Chondrocyte (in vitro differentiated cells): ENCODE results near the gene ADSS1. TPM values are rescaled to one million over a fixed set of nuclear protein-coding genes. Genes with fewer than 3 reads are reported as not detected.

Experiments
- DNase-seq: peaks from one replicate; pipeline ENCODE4 v3.0.0; 2021; ENCODE audit warnings: mixed read lengths, low spot score
- H3K27ac Mint-ChIP-seq: one replicate; pipeline ENCODE4 v1.8.0; 2021; ENCODE audit warnings: mild to moderate bottlenecking, moderate library complexity, mixed read lengths; ENCODE audit not compliant: unreplicated experiment
- H3K27me3 Mint-ChIP-seq: 2 replicates; pipeline ENCODE4 v1.8.0; 2021; ENCODE audit warnings: low read depth, mixed read lengths
- H3K36me3 Mint-ChIP-seq: 2 replicates; pipeline ENCODE4 v1.8.0; 2021; ENCODE audit warnings: low read depth, mixed read lengths
- H3K4me1 Mint-ChIP-seq: 2 replicates; pipeline ENCODE4 v1.8.0; 2021; ENCODE audit warnings: low read depth, mild to moderate bottlenecking, mixed read lengths
- H3K4me3 Mint-ChIP-seq: one replicate; pipeline ENCODE4 v1.8.0; 2021; ENCODE audit warnings: mild to moderate bottlenecking, moderate library complexity, mixed read lengths; ENCODE audit not compliant: unreplicated experiment
- H3K9me3 Mint-ChIP-seq: 2 replicates; pipeline ENCODE4 v1.8.0; 2021; ENCODE audit warnings: low read depth, mixed read lengths
- CTCF ChIP-seq: fragments of 200-600 bp; sonication (generic); IDR thresholded peaks from 2 replicates; pipeline ENCODE4 v1.5.0; 2021; ENCODE audit warnings: antibody characterized with exemption, mild to moderate bottlenecking, moderate library complexity
- total RNA-seq: library from RNA; stranded (reverse); gene quantifications from 3 replicates; pipeline ENCODE4 v1.2.1, GENCODE V29; 2021

ADSS1 gene
- total RNA-seq, 1 donor from 2014 or later = 7.1 TPM

- Mint-ChIP-seq H3K27me3 (no peaks in the 10 kb centered on the region), H3K4me3 (no peak overlapping the region), H3K9me3 (no peaks in the 10 kb centered on the region), H3K27ac (no peak overlapping the region), H3K4me1 (peaks cover 16% of the 10 kb centered on the region), H3K36me3 (peaks cover 13% of the 10 kb centered on the region)
- no peak for DNase-seq
- no peak for TF ChIP-seq CTCF
Measured at GRCh38 chr14:104719343-104719742, 4.7 kb upstream of the ADSS1 start.

GRCh38 chr14:104721505-104722431, 2.3 kb upstream of the ADSS1 start:
- H3K9me3 Mint-ChIP-seq = no peaks in the 10 kb centered on the region
- H3K4me1 Mint-ChIP-seq = peaks cover 25% of the 10 kb centered on the region
- H3K4me3 Mint-ChIP-seq = no peak overlapping the region
- TF ChIP-seq CTCF = no peak
- no peak overlapping the region for H3K27ac Mint-ChIP-seq
- H3K27me3 Mint-ChIP-seq = no peaks in the 10 kb centered on the region
- peaks cover 9% of the 10 kb centered on the region for H3K36me3 Mint-ChIP-seq
- DNase-seq = no peak

- peaks cover 25% of the 10 kb centered on the region for H3K4me1 Mint-ChIP-seq
- H3K27me3 Mint-ChIP-seq = no peaks in the 10 kb centered on the region
- TF ChIP-seq CTCF = no peak
- H3K36me3 Mint-ChIP-seq = peaks cover 6% of the 10 kb centered on the region
- H3K9me3 Mint-ChIP-seq = no peaks in the 10 kb centered on the region
- no peak for DNase-seq
- H3K27ac Mint-ChIP-seq = no peak overlapping the region
- no peak overlapping the region for H3K4me3 Mint-ChIP-seq
Measured at GRCh38 chr14:104722938-104723650, 935 bp upstream of the ADSS1 start.

GRCh38 chr14:104724407-104724980, 465 bp downstream of the ADSS1 start:
- Mint-ChIP-seq H3K4me1 (peaks cover 25% of the 10 kb centered on the region), H3K27me3 (peaks cover 3% of the 10 kb centered on the region), H3K4me3 (peak overlapping the region; percentile 40), H3K36me3 (peaks cover 6% of the 10 kb centered on the region), H3K9me3 (no peaks in the 10 kb centered on the region), H3K27ac (no peak overlapping the region)
- no peak for DNase-seq
- no peak for TF ChIP-seq CTCF
